HepG2 (cell line): ENCODE measurements around the gene BTRC. TPM values are rescaled to one million over a fixed set of nuclear protein-coding genes. Genes with fewer than 3 reads are reported as not detected.

Experiments used
- ARNTL ChIP-seq: sonication (generic); formaldehyde crosslinking; IDR thresholded peaks from 2 replicates; pipeline ENCODE4 v1.4.0; 2020; ENCODE audit warnings: mild to moderate bottlenecking, missing genetic modification reagents
- ASH2L ChIP-seq: fragments of 300-600, 200-600 bp; sonication (generic); IDR thresholded peaks from 2 replicates; pipeline ENCODE4 v1.7.0; 2017; ENCODE audit warnings: low read depth, mild to moderate bottlenecking, moderate library complexity, mixed read lengths, low read length; ENCODE audit not compliant: insufficient read length
- BRCA1 ChIP-seq: sonication (generic); formaldehyde crosslinking; IDR thresholded peaks from 2 replicates; pipeline ENCODE4 v1.4.0; 2020; ENCODE audit warnings: missing genetic modification reagents
- ETV5 ChIP-seq: IDR thresholded peaks from 2 replicates; pipeline ENCODE4 v1.6.1; 2018; ENCODE audit warnings: missing biosample characterization, missing genetic modification reagents, inconsistent platforms, borderline replicate concordance
- GATAD1 ChIP-seq: IDR thresholded peaks from 2 replicates; pipeline ENCODE4 v1.6.1; 2016; ENCODE audit warnings: missing genetic modification reagents, missing compliant biosample characterization
- KDM5B ChIP-seq: sonication (generic); formaldehyde crosslinking; IDR thresholded peaks from 2 replicates; pipeline ENCODE4 v1.4.0; 2020; ENCODE audit warnings: missing genetic modification reagents, mild to moderate bottlenecking, borderline replicate concordance
- MEIS2 ChIP-seq: sonication (generic); formaldehyde crosslinking; IDR thresholded peaks from 2 replicates; pipeline ENCODE4 v1.9.0; 2021; ENCODE audit warnings: mild to moderate bottlenecking, missing genetic modification reagents
- SNAPC2 ChIP-seq: sonication (generic); formaldehyde crosslinking; IDR thresholded peaks from 2 replicates; pipeline ENCODE4 v1.8.1; 2022; ENCODE audit warnings: mild to moderate bottlenecking, missing genetic modification reagents
- SOX5 ChIP-seq: IDR thresholded peaks from 2 replicates; pipeline ENCODE4 v1.6.1; 2016; ENCODE audit warnings: borderline replicate concordance
- SP140L ChIP-seq: sonication (generic); formaldehyde crosslinking; IDR thresholded peaks from 2 replicates; pipeline ENCODE4 v1.4.0; 2020; ENCODE audit warnings: missing genetic modification reagents, borderline replicate concordance
- SRSF9 ChIP-seq: fragments of 200-400 bp; formaldehyde crosslinking; IDR thresholded peaks from 2 replicates; pipeline ENCODE4 v1.6.1; 2018; ENCODE audit warnings: borderline replicate concordance, mild to moderate bottlenecking, low read depth, low read length; ENCODE audit not compliant: insufficient read depth, poor library complexity, severe bottlenecking
- WIZ ChIP-seq: sonication (generic); formaldehyde crosslinking; IDR thresholded peaks from 2 replicates; pipeline ENCODE4 v1.5.1; 2020; ENCODE audit warnings: mild to moderate bottlenecking, missing genetic modification reagents
- YY1 ChIP-seq: IDR thresholded peaks from 2 replicates; pipeline ENCODE4 v1.6.1; 2011; ENCODE audit warnings: low read length, low read depth, moderate library complexity, mild to moderate bottlenecking; ENCODE audit not compliant: insufficient read depth, insufficient replicate concordance
- ZFP90 ChIP-seq: sonication (generic); formaldehyde crosslinking; IDR thresholded peaks from 2 replicates; pipeline ENCODE4 v1.8.0; 2022; ENCODE audit warnings: missing genetic modification reagents, mild to moderate bottlenecking, inconsistent platforms, borderline replicate concordance
- ZIK1 ChIP-seq: sonication (generic); formaldehyde crosslinking; IDR thresholded peaks from 2 replicates; pipeline ENCODE4 v1.5.0; 2020; ENCODE audit warnings: mild to moderate bottlenecking, low read depth, missing genetic modification reagents, borderline replicate concordance
- ZNF101 ChIP-seq: sonication (generic); formaldehyde crosslinking; IDR thresholded peaks from 2 replicates; pipeline ENCODE4 v1.4.0; 2020; ENCODE audit warnings: mild to moderate bottlenecking, low read depth, missing genetic modification reagents, borderline replicate concordance
- ZNF138 ChIP-seq: sonication (generic); formaldehyde crosslinking; IDR thresholded peaks from 2 replicates; pipeline ENCODE4 v1.5.0; 2020; ENCODE audit warnings: mild to moderate bottlenecking, low read depth, missing genetic modification reagents
- ZNF253 ChIP-seq: sonication (generic); formaldehyde crosslinking; IDR thresholded peaks from 2 replicates; pipeline ENCODE4 v1.8.0; 2022; ENCODE audit warnings: mild to moderate bottlenecking, missing genetic modification reagents, borderline replicate concordance
- ZNF292 ChIP-seq: sonication (generic); formaldehyde crosslinking; IDR thresholded peaks from 2 replicates; pipeline ENCODE4 v1.8.1; 2022; ENCODE audit warnings: mild to moderate bottlenecking, low read depth, missing genetic modification reagents, borderline replicate concordance
- ZNF451 ChIP-seq: sonication (generic); formaldehyde crosslinking; IDR thresholded peaks from 2 replicates; pipeline ENCODE4 v1.5.0; 2020; ENCODE audit warnings: mild to moderate bottlenecking, missing genetic modification reagents
- polyA plus RNA-seq, 8 experiments: library from polyadenylated mRNA; depleted of rRNA in 3 of 8; stranded (reverse) in 7 of 8; unstranded in 1 of 8; fragments of >200 nt; fragmentation: Illumina TruSeq in 4 of 8; extraction: Trizol in 4 of 8; gene quantifications; 2 replicates each; pipeline versions ENCODE4 v1.2.1 to v1.2.3, GENCODE V29; 2011 to 2016; ENCODE audit warnings: low read depth in 4 of 8, missing spikeins in 1 of 8, mixed read lengths in 1 of 8; ENCODE audit not compliant: insufficient read depth in 1 of 8
- total RNA-seq, 5 experiments: library from RNA; depleted of rRNA; stranded (reverse); fragments of >200 nt; fragmentation: Illumina TruSeq; extraction: Trizol; gene quantifications; 2 replicates each; pipeline ENCODE4 v1.2.3, GENCODE V29; 2016; ENCODE audit warnings: low read depth in 1 of 5
- TF ChIP-seq, protein P1 (sequence below): sonication (generic); formaldehyde crosslinking; IDR thresholded peaks from 2 replicates; pipeline ENCODE4 v1.4.0; 2020; ENCODE audit warnings: low read depth, mild to moderate bottlenecking, missing genetic modification reagents
- TF ChIP-seq, protein P2 (sequence below): sonication (generic); formaldehyde crosslinking; conservative IDR thresholded peaks from 2 replicates; pipeline ENCODE4 v1.8.1; 2023; ENCODE audit warnings: missing genetic modification reagents
- TF ChIP-seq, protein P3 (sequence below): sonication (generic); formaldehyde crosslinking; IDR thresholded peaks from 2 replicates; pipeline ENCODE4 v1.4.0; 2020; ENCODE audit warnings: mild to moderate bottlenecking, missing genetic modification reagents
- TF ChIP-seq, protein P4 (sequence below): sonication (generic); formaldehyde crosslinking; IDR thresholded peaks from 2 replicates; pipeline ENCODE4 v1.4.0; 2020; ENCODE audit warnings: missing genetic modification reagents

Gene BTRC
- total and polyA plus RNA-seq, 2 of the 13 experiments (the other 11 are each of a cell fraction or from before 2014, with no cell fraction given): 12.0 to 14.4 TPM

DNA sequence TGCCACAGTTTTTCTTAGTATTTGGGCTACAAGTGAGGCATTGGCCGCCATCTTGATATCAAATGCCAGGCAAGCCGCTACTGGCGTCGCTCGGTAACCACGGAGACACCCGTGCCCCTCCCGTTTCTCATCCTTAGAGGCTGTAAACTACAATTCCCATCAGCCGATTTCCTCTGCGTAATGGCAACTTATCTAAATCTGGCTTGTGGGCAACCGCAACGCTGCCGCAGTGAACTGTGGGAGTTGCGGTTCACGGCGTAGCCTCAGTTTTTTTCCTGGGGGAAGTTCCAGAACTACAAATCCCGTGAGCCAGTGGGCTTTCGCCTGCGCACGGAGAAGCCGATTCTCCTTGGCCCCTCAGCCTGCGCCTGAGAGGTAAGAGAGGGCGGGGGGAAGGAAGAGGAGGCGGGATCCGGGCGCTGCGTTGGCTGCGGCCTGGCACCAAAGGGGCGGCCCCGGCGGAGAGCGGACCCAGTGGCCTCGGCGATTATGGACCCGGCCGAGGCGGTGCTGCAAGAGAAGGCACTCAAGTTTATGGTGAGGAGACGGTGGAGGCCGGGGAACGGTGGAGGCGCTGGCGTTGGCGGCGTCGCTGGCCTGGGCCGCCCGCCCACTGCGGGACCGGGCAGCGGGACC, at the start of gene BTRC (continued):
- TF ChIP-seq, protein P1, sequence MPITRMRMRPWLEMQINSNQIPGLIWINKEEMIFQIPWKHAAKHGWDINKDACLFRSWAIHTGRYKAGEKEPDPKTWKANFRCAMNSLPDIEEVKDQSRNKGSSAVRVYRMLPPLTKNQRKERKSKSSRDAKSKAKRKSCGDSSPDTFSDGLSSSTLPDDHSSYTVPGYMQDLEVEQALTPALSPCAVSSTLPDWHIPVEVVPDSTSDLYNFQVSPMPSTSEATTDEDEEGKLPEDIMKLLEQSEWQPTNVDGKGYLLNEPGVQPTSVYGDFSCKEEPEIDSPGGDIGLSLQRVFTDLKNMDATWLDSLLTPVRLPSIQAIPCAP (CRISPR knock-in tag): no peak
- TF ChIP-seq ZNF292 (CRISPR knock-in tag) (no peak), ZFP90 (CRISPR knock-in tag) (peak; percentile 75; the same call in 1 of the 2 replicates), ZNF253 (CRISPR knock-in tag) (no peak), KDM5B (CRISPR knock-in tag) (peak; percentile 64; the same call in 1 of the 2 replicates), ASH2L (peak; percentile 91), ZNF451 (CRISPR knock-in tag) (peak; percentile 77; the same call in 1 of the 2 replicates), SP140L (CRISPR knock-in tag) (0 out of 2 replicates have a peak, but pooled peaks have one; percentile 58), SOX5 (CRISPR knock-in tag) (no peak; the same call in 1 of the 2 replicates), BRCA1 (0 out of 2 replicates have a peak, but pooled peaks have one; percentile 24), MEIS2 (CRISPR knock-in tag) (no peak), SNAPC2 (CRISPR knock-in tag) (no peak), ETV5 (CRISPR knock-in tag) (peak; percentile 63; the same call in 1 of the 2 replicates), ZNF101 (CRISPR knock-in tag) (no peak), ZIK1 (CRISPR knock-in tag) (peak; percentile 56; the same call in 1 of the 2 replicates), YY1 (peak; percentile 92), WIZ (CRISPR knock-in tag) (no peak), ARNTL (peak; percentile 45; the same call in 1 of the 2 replicates), ZNF138 (CRISPR knock-in tag) (no peak), SRSF9 (no peak), GATAD1 (CRISPR knock-in tag) (peak; percentile 72)
- TF ChIP-seq, protein P2, sequence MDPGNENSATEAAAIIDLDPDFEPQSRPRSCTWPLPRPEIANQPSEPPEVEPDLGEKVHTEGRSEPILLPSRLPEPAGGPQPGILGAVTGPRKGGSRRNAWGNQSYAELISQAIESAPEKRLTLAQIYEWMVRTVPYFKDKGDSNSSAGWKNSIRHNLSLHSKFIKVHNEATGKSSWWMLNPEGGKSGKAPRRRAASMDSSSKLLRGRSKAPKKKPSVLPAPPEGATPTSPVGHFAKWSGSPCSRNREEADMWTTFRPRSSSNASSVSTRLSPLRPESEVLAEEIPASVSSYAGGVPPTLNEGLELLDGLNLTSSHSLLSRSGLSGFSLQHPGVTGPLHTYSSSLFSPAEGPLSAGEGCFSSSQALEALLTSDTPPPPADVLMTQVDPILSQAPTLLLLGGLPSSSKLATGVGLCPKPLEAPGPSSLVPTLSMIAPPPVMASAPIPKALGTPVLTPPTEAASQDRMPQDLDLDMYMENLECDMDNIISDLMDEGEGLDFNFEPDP (CRISPR knock-in tag): no peak
- TF ChIP-seq, protein P3, sequence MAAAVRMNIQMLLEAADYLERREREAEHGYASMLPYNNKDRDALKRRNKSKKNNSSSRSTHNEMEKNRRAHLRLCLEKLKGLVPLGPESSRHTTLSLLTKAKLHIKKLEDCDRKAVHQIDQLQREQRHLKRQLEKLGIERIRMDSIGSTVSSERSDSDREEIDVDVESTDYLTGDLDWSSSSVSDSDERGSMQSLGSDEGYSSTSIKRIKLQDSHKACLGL (CRISPR knock-in tag): no peak
- TF ChIP-seq, protein P4, sequence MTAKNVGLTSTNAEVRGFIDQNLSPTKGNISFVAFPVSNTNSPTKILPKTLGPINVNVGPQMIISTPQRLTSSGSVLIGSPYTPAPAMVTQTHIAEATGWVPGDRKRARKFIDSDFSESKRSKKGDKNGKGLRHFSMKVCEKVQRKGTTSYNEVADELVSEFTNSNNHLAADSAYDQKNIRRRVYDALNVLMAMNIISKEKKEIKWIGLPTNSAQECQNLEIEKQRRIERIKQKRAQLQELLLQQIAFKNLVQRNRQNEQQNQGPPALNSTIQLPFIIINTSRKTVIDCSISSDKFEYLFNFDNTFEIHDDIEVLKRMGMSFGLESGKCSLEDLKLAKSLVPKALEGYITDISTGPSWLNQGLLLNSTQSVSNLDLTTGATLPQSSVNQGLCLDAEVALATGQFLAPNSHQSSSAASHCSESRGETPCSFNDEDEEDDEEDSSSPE: no peak
